HCT116 (cell line): ENCODE data around the gene PPP1R1B.

Experiments used
- CTCF ChIP-seq, 3 experiments: fragments of 200-600 bp in 1 of 3; sonication (generic) in 1 of 3; IDR thresholded peaks in 2 of 3; conservative IDR thresholded peaks in 1 of 3; 2 replicates each; pipeline ENCODE4 v1.5.1; 2012 to 2017; ENCODE audit warnings: low read depth in 2 of 3, low read length in 2 of 3, antibody characterized with exemption in 1 of 3, borderline replicate concordance in 1 of 3, control low read depth in 1 of 3, mild to moderate bottlenecking in 1 of 3, mixed read lengths in 1 of 3, mixed run types in 1 of 3, moderate library complexity in 1 of 3; ENCODE audit not compliant: insufficient read depth in 1 of 3
- EZH2 ChIP-seq: fragments of 200-600 bp; sonication (generic); IDR thresholded peaks from 2 replicates; pipeline ENCODE4 v1.6.1; 2017; ENCODE audit warnings: antibody characterized with exemption, mixed run types
- POLR2A ChIP-seq: IDR thresholded peaks from 2 replicates; pipeline ENCODE4 v1.7.0; 2011; ENCODE audit warnings: borderline replicate concordance; ENCODE audit not compliant: insufficient read depth, insufficient read length; ENCODE audit errors: extremely low read depth
- SIN3A ChIP-seq: IDR thresholded peaks from 2 replicates; pipeline ENCODE4 v1.6.1; 2012; ENCODE audit warnings: low read depth

- TF ChIP-seq EZH2 (no peak), CTCF (IDR thresholded peaks at IDR 0.05 in 2 of 3, conservative IDR thresholded peaks at IDR 0.05 in 1 of 3; ENCODE audit: borderline replicate concordance in 1 of 3, insufficient read depth in 1 of 3, low read depth in 2 of 3, low read length in 2 of 3) (no peak), POLR2A (no peak), SIN3A (no peak)
These were observed 24.8 kb upstream of the PPP1R1B start for GRCh38 chr17:39601758-39602532.
